Endothelial cell of umbilical vein (primary cell): Measurements from ENCODE around the gene SH3RF3. TPM values are rescaled to one million over a fixed set of nuclear protein-coding genes. Genes with fewer than 3 reads are reported as not detected.

ENCODE experiments used
- BruUV-seq: library from RNA; stranded (reverse); fragments of 400-500 nt; replicated peaks from 2 replicates; lab custom pipeline; 2021; lab: Mats Ljungman, UMichigan
- CTCF ChIA-PET: fragments of 300-600, 350-600 bp; sonication (Branson Sonifier 250); formaldehyde crosslinking; loops from one replicate; lab custom pipeline; 2021; ENCODE audit warnings: antibody characterized with exemption, inconsistent platforms; lab: Charles Lee
- POLR2A ChIA-PET: fragments of 300-600, 350-600 bp; sonication (Branson Sonifier 250); formaldehyde crosslinking; loops from one replicate; lab custom pipeline; 2021; ENCODE audit warnings: antibody characterized with exemption, inconsistent platforms; lab: Charles Lee
- DNase-seq: peaks from one replicate; pipeline ENCODE4 v3.0.0-alpha.2; 2011; ENCODE audit warnings: low read depth, low spot score
- FAIRE-seq: peaks from 2 replicates; lab custom pipeline; 2011; peaks lifted over from hg19 to GRCh38; lab: Jason Lieb, UNC
- H2AFZ ChIP-seq: 2 replicates; pipeline ENCODE4 v1.6.0; 2012; ENCODE audit warnings: low read depth, low read length, control low read depth, inconsistent platforms
- H3K27ac ChIP-seq: 2 replicates; pipeline ENCODE4 v1.5.1; 2011; ENCODE audit warnings: low read depth, mild to moderate bottlenecking, control low read depth, low read length, moderate library complexity; ENCODE audit not compliant: insufficient read depth
- H3K27me3 ChIP-seq, 2 experiments: 2 replicates each; pipeline versions ENCODE4 v1.6.0 to v1.6.1; 2011; ENCODE audit warnings: low read length in 2 of 2, mixed read lengths in 1 of 2; ENCODE audit not compliant: control insufficient read depth in 2 of 2, insufficient read depth in 2 of 2
- H3K36me3 ChIP-seq, 2 experiments: 2 replicates in 1 of 2; 3 replicates in 1 of 2; pipeline ENCODE4 v1.5.1; 2011; ENCODE audit warnings: low read length in 2 of 2, mild to moderate bottlenecking in 1 of 2, moderate library complexity in 1 of 2; ENCODE audit not compliant: control insufficient read depth in 2 of 2, insufficient read depth in 2 of 2; ENCODE audit errors: extremely low read depth in 1 of 2
- H3K4me1 ChIP-seq: 3 replicates; pipeline ENCODE4 v1.5.1; 2011; ENCODE audit warnings: mild to moderate bottlenecking, low read length; ENCODE audit not compliant: control insufficient read depth, insufficient read depth; ENCODE audit errors: extremely low read depth
- H3K4me2 ChIP-seq: 2 replicates; pipeline ENCODE4 v1.6.1; 2011; ENCODE audit warnings: low read length, control low read depth, mixed read lengths; ENCODE audit not compliant: insufficient read depth
- H3K4me3 ChIP-seq, 3 experiments: fragments of 200-600 bp in 1 of 3; sonication (generic), shearing (Covaris generic) in 1 of 3; replicated peaks in 1 of 3; 2 replicates each; pipeline ENCODE4 v1.5.1; 2011 to 2016; ENCODE audit warnings: control low read depth in 3 of 3, low read length in 3 of 3, mild to moderate bottlenecking in 2 of 3, inconsistent platforms in 1 of 3, low read depth in 1 of 3, moderate library complexity in 1 of 3; ENCODE audit not compliant: insufficient read depth in 1 of 3
- H3K79me2 ChIP-seq: 2 replicates; pipeline ENCODE4 v1.6.0; 2012; ENCODE audit warnings: low read length, inconsistent platforms; ENCODE audit not compliant: control insufficient read depth, insufficient read depth
- H3K9ac ChIP-seq: replicated peaks from 2 replicates; pipeline ENCODE3; 2011; ENCODE audit warnings: low read length, control low read depth; ENCODE audit not compliant: insufficient read depth; ENCODE audit errors: extremely low read depth
- H3K9me1 ChIP-seq: replicated peaks from 3 replicates; pipeline ENCODE4 v1.6.0; 2011; ENCODE audit warnings: mild to moderate bottlenecking, low read length; ENCODE audit not compliant: control insufficient read depth, insufficient read depth; ENCODE audit errors: extremely low read depth
- H3K9me3 ChIP-seq: replicated peaks from 2 replicates; pipeline ENCODE4 v1.5.1; 2012; ENCODE audit warnings: low read length, inconsistent platforms; ENCODE audit not compliant: control insufficient read depth, insufficient read depth
- H4K20me1 ChIP-seq: replicated peaks from 2 replicates; pipeline ENCODE3; 2011; ENCODE audit warnings: mild to moderate bottlenecking, low read length; ENCODE audit not compliant: control insufficient read depth, insufficient read depth; ENCODE audit errors: extremely low read depth
- CTCF ChIP-seq, 2 donors: IDR thresholded peaks; 1 replicate in 1 of 2; 2 replicates in 1 of 2; pipeline ENCODE4 v1.5.1; 2011; ENCODE audit warnings: low read length in 2 of 2, mild to moderate bottlenecking in 2 of 2, moderate library complexity in 2 of 2, control low read depth in 1 of 2, inconsistent platforms in 1 of 2, low read depth in 1 of 2; ENCODE audit not compliant: insufficient read depth in 1 of 2; ENCODE audit errors: extremely low read depth in 1 of 2
- EZH2 ChIP-seq: IDR thresholded peaks from 2 replicates; pipeline ENCODE4 v1.6.1; 2012; ENCODE audit warnings: borderline replicate concordance, low read depth, mild to moderate bottlenecking, moderate library complexity, low read length, inconsistent platforms; ENCODE audit not compliant: severe bottlenecking
- FOS ChIP-seq: IDR thresholded peaks from 2 replicates; pipeline ENCODE4 v1.6.1; 2011; ENCODE audit warnings: mild to moderate bottlenecking, low read length, moderate library complexity, borderline replicate concordance; ENCODE audit not compliant: insufficient read depth
- GATA2 ChIP-seq: IDR thresholded peaks from 2 replicates; pipeline ENCODE4 v1.7.0; 2011; ENCODE audit warnings: low read depth, mild to moderate bottlenecking, moderate library complexity, mixed read lengths, low read length; ENCODE audit not compliant: insufficient read length, insufficient read depth
- JUN ChIP-seq: IDR thresholded peaks from 2 replicates; pipeline ENCODE4 v1.6.1; 2011; ENCODE audit warnings: borderline replicate concordance, low read depth; ENCODE audit not compliant: insufficient read length, insufficient read depth
- MAX ChIP-seq: IDR thresholded peaks from 2 replicates; pipeline ENCODE4 v1.6.1; 2011; ENCODE audit not compliant: insufficient read depth, insufficient read length
- MYC ChIP-seq: IDR thresholded peaks from one replicate; pipeline ENCODE4 v1.6.1; 2011; ENCODE audit warnings: mild to moderate bottlenecking, low read depth, low read length
- POLR2A ChIP-seq: IDR thresholded peaks from 2 replicates; pipeline ENCODE4 v1.6.1; 2012; ENCODE audit warnings: low read depth, mild to moderate bottlenecking, control low read depth, low read length
- POLR2AphosphoS5 ChIP-seq: IDR thresholded peaks from 2 replicates; pipeline ENCODE4 v1.6.1; 2012; ENCODE audit warnings: low read depth, mild to moderate bottlenecking, control low read depth, low read length, moderate library complexity; ENCODE audit not compliant: insufficient read depth
- dilution Hi-C: fragments of 300-500 bp; cut with MboI; formaldehyde crosslinking; loops from one replicate; pipeline ENCODE4 v1.15.0; 2019; ENCODE audit warnings: low sequenced_read_pairs; ENCODE audit not compliant: extremely low pct_ligation_motif_present
- intact Hi-C: fragments of 100-400 bp; cut with micrococcal nuclease; formaldehyde crosslinking; loops from one replicate; pipeline ENCODE4 v1.10.0; 2022
- polyA plus RNA-seq, 4 experiments: library from polyadenylated mRNA; depleted of rRNA in 3 of 4; stranded (reverse) in 3 of 4; unstranded in 1 of 4; fragments of >200 nt; gene quantifications; 2 replicates each; pipeline versions ENCODE4 v1.2.1 to v1.2.3, GENCODE V29; 2011 to 2012; ENCODE audit warnings: missing spikeins in 1 of 4
- total RNA-seq: library from RNA; stranded (reverse); gene quantifications from 2 replicates; pipeline ENCODE4 v1.2.3, GENCODE V29; 2021

The SH3RF3 gene
- total and polyA plus RNA-seq, 2 donors (not counting 3 experiments of a cell fraction or from before 2014, with no cell fraction given) = 3.8 to 14.7 TPM

- POLR2A ChIA-PET = no interaction called here
- no TSS peak for BruUV-seq
- CTCF ChIA-PET = interaction anchor here (1.1 to 2.7 kb wide), 2 partner anchors 15 to 345 kb away, joined by 3 to 11 read pairs; no protein-coding TSS in a partner anchor
- Histone ChIP-seq H3K9me1 (no peaks in the 10 kb centered on the region), H3K36me3 (no peaks in the 10 kb centered on the region), H3K4me3 (no peak overlapping the region), H3K27ac (peak overlapping the region; percentile 37), H3K27me3 (no peaks in the 10 kb centered on the region), H3K9ac (no peak overlapping the region), H2AFZ (no peak overlapping the region), H3K4me2 (peak overlapping the region; percentile 16), H3K9me3 (no peaks in the 10 kb centered on the region), H3K79me2 (peaks cover 35% of the 10 kb centered on the region), H3K4me1 (peaks cover 50% of the 10 kb centered on the region), H4K20me1 (no peaks in the 10 kb centered on the region)
- no peak for FAIRE-seq
- intact Hi-C loops = loop anchor here (2.0 kb wide), 2 partner anchors 26 to 102 kb away; no protein-coding TSS in a partner anchor
- no peak for DNase-seq
- dilution Hi-C loops = no loop called here
- TF ChIP-seq EZH2 (no peak), MAX (no peak), CTCF (IDR thresholded peaks at IDR 0.05; ENCODE audit: extremely low read depth in 1 of 2, insufficient read depth in 1 of 2, low read depth in 1 of 2, low read length in 2 of 2) (no peak), JUN (no peak)
These were observed 35.3 kb downstream of the SH3RF3 start for GRCh38 chr2:109164311-109164710.

- ChIA-PET CTCF (interaction anchor here (2.7 kb wide), 1 partner anchor 345 kb away, joined by 11 read pairs; no protein-coding TSS in a partner anchor), POLR2A (no interaction called here)
- H3K9me3 ChIP-seq = no peaks in the 10 kb centered on the region
- H3K4me1 ChIP-seq = peaks cover 50% of the 10 kb centered on the region
- FAIRE-seq (peak; percentile 91), DNase-seq (peak; percentile 95)
- dilution Hi-C loops (no loop called here), intact Hi-C loops (loop anchor here (1.0 to 2.0 kb wide), 3 partner anchors 9 to 102 kb away; no protein-coding TSS in a partner anchor)
- H3K27me3 ChIP-seq = no peaks in the 10 kb centered on the region
- H3K4me2 ChIP-seq = peak overlapping the region; percentile 16
- H3K36me3 ChIP-seq = no peaks in the 10 kb centered on the region
- H3K79me2 ChIP-seq = peaks cover 36% of the 10 kb centered on the region
- no peak overlapping the region for H2AFZ ChIP-seq
- TF ChIP-seq MAX (no peak), CTCF (IDR thresholded peaks at IDR 0.05; ENCODE audit: extremely low read depth in 1 of 2, insufficient read depth in 1 of 2, low read depth in 1 of 2, low read length in 2 of 2) (no peak), FOS (peak; percentile 74), POLR2AphosphoS5 (peak; percentile 51), MYC (no peak), GATA2 (peak; percentile 55), EZH2 (no peak), JUN (peak; percentile 61), POLR2A (no peak)
- peak overlapping the region; percentile 37 for H3K27ac ChIP-seq
- no peaks in the 10 kb centered on the region for H4K20me1 ChIP-seq
- H3K4me3 ChIP-seq = no peak overlapping the region
- no TSS peak for BruUV-seq
- H3K9me1 ChIP-seq = no peaks in the 10 kb centered on the region
- H3K9ac ChIP-seq = no peak overlapping the region
These were observed 35.8 kb downstream of the SH3RF3 start for GRCh38 chr2:109164739-109165221.
